ENCODE results near the gene ETV3L.

DNA sequence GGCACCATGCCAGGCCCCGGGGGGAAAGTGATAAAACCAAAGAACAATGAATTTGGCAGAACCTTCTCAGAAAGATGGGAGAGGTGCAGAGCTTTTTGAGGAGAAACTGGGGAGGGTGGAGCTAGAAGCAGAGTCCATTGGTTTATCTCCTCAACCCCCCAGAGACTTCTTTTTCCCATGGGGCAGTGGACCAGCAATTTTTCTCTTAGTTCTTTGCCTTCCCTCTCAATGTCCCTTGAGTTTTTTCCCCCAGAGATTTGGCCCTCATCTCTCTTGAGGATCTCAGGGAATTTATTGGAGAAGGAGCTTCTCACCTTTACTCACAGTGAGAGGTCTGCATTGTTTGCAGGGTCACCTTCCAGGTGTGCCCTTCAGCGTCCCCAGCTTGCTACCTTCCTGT lies 48.8 kb downstream of the ETV3L start:
- TF ChIP-seq CTCF (IDR thresholded peaks at IDR 0.05; ENCODE audit: borderline replicate concordance, extremely low read depth, low read length, poor library complexity, severe bottlenecking): no peak
- TF ChIP-seq EZH2 (IDR thresholded peaks at IDR 0.05; ENCODE audit: borderline replicate concordance, low read depth, low read length, severe bottlenecking): no peak

Measured in DND-41 (cell line).